Gastrocnemius medialis (tissue), 4 donors: ENCODE data around the gene MTCL1.

Source experiments
- POLR2A ChIP-seq, 2 donors: fragments of 450-650 bp; IDR thresholded peaks; one replicate each; pipeline ENCODE4 v1.6.1; 2017; ENCODE audit warnings: antibody characterized with exemption in 2 of 2, mild to moderate bottlenecking in 2 of 2, moderate library complexity in 2 of 2
- TF ChIP-seq, protein P1 (sequence below), 5 experiments: fragments of 450-650 bp in 3 of 5; fragments of 200-600 bp in 2 of 5; sonication (generic) in 2 of 5; IDR thresholded peaks in 4 of 5; conservative IDR thresholded peaks in 1 of 5; 1 replicate in 4 of 5; 2 replicates in 1 of 5; pipeline ENCODE4 v1.5.1; 2016 to 2019; ENCODE audit warnings: antibody characterized with exemption in 5 of 5, mild to moderate bottlenecking in 3 of 5, moderate library complexity in 3 of 5

DNA sequence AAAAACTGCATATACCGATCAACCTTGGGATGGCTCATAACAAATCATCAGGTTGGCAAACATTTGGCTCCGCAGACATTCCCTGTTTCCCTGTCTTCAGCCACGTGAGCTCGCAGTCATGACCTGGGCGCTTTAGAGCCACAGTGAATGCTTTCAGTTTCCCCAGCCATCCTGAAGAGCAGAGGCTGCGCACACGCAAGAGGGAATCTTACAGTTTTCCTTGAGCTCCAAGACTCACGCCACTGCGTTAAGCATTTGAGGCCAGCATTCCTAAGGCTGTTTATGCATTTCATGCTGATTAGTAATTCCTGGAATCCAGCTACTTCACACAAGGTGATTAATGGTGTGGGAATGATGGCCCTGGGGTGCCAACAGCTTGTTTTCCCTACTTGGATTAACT, 95.1 kb downstream of the MTCL1 start:
- no peak for TF ChIP-seq POLR2A (IDR thresholded peaks at IDR 0.05)
- TF ChIP-seq, protein P1, sequence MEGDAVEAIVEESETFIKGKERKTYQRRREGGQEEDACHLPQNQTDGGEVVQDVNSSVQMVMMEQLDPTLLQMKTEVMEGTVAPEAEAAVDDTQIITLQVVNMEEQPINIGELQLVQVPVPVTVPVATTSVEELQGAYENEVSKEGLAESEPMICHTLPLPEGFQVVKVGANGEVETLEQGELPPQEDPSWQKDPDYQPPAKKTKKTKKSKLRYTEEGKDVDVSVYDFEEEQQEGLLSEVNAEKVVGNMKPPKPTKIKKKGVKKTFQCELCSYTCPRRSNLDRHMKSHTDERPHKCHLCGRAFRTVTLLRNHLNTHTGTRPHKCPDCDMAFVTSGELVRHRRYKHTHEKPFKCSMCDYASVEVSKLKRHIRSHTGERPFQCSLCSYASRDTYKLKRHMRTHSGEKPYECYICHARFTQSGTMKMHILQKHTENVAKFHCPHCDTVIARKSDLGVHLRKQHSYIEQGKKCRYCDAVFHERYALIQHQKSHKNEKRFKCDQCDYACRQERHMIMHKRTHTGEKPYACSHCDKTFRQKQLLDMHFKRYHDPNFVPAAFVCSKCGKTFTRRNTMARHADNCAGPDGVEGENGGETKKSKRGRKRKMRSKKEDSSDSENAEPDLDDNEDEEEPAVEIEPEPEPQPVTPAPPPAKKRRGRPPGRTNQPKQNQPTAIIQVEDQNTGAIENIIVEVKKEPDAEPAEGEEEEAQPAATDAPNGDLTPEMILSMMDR (IDR thresholded peaks at IDR 0.05 in 4 of 5, conservative IDR thresholded peaks at IDR 0.05 in 1 of 5), result no peak
